IPS-20b (cell line): ENCODE measurements around the gene SULT1C2.
A peak's percentile ranks its signal among the peaks of the same experiment; 100 is the strongest.

Experiments used
- H3K27ac ChIP-seq: one replicate; pipeline ENCODE4 v1.5.1; 2013; ENCODE audit warnings: low read length
- H3K27me3 ChIP-seq: 2 replicates; pipeline ENCODE4 v1.6.1; 2013; ENCODE audit warnings: mild to moderate bottlenecking, low read length, inconsistent platforms; ENCODE audit not compliant: insufficient read depth
- H3K36me3 ChIP-seq: 2 replicates; pipeline ENCODE4 v1.6.1; 2013; ENCODE audit warnings: low read depth, mild to moderate bottlenecking, inconsistent platforms, low read length, moderate library complexity; ENCODE audit not compliant: insufficient read depth
- H3K4me1 ChIP-seq: 2 replicates; pipeline ENCODE4 v1.6.1; 2013; ENCODE audit warnings: mild to moderate bottlenecking, control low read depth, inconsistent platforms, low read length, moderate library complexity; ENCODE audit not compliant: insufficient read depth
- H3K4me3 ChIP-seq: 2 replicates; pipeline ENCODE4 v1.5.1; 2013; ENCODE audit warnings: mild to moderate bottlenecking, low read length, inconsistent platforms
- H3K9ac ChIP-seq: 2 replicates; pipeline ENCODE4 v1.6.1; 2013; ENCODE audit warnings: low read depth, mild to moderate bottlenecking, inconsistent platforms, low read length, moderate library complexity
- H3K9me3 ChIP-seq: 2 replicates; pipeline ENCODE4 v1.6.1; 2013; ENCODE audit warnings: mild to moderate bottlenecking, low read depth, low read length, inconsistent platforms; ENCODE audit not compliant: insufficient read depth

The SULT1C2 gene

DNA sequence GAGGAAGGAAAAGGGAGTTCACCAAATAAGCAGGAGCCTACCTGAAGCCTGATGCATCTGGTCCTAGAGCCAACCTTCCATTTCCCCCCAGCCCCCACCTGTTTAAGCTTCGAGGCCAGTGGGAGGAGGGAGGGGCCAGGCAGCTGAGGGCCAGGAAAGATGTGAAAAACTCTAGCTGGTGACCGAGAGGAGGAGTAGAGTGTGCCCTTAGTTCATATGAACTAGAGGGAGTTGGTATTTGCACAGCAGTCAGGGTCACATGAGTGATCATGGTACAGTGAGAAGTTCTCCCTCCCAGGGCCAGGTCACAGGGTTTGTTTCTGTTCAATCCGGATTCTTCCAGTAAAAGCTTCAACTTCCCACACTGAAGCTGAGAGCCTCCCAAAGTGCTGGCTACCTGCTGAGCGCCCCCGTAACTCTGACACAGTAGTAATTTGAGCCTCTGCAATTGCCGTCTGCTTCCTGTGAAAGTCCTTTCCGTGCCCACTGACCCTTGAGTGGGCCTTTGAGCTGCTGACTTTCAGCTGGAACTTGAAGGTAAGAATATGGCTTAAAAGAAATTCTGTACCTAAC is at the start of gene SULT1C2:
SULT1C2 (plus strand) TSS at position 362 of the 573 bp plus-strand sequence. CDS start 4,773 bp downstream, outside the sequence.
- Histone ChIP-seq H3K4me1 (peaks cover 14% of the 10 kb centered on the region; the same call in 1 of the 2 replicates), H3K36me3 (no peaks in the 10 kb centered on the region), H3K27ac (no peak within 1 kb of the TSS), H3K4me3 (peak within 1 kb of the TSS; percentile 48), H3K9ac (peak within 1 kb of the TSS; percentile 19; the same call in 1 of the 2 replicates), H3K9me3 (no peaks in the 10 kb centered on the region), H3K27me3 (no peaks in the 10 kb centered on the region)

GRCh38 chr2:108239786-108240185 is 48.9 kb upstream of the SULT1C2 start, which contains the start of gene SULT1C3:
SULT1C3 (plus strand) TSS chr2:108239968; CDS start chr2:108247195, 7,227 bp downstream.
- H3K36me3 ChIP-seq = no peaks in the 10 kb centered on the region
- H3K27me3 ChIP-seq = no peaks in the 10 kb centered on the region
- peaks cover 55% of the 10 kb centered on the region for H3K9me3 ChIP-seq
- no peak within 1 kb of the TSS for H3K9ac ChIP-seq
- H3K4me3 ChIP-seq = no peak within 1 kb of the TSS
- H3K4me1 ChIP-seq = no peaks in the 10 kb centered on the region
- H3K27ac ChIP-seq = no peak within 1 kb of the TSS

DNA sequence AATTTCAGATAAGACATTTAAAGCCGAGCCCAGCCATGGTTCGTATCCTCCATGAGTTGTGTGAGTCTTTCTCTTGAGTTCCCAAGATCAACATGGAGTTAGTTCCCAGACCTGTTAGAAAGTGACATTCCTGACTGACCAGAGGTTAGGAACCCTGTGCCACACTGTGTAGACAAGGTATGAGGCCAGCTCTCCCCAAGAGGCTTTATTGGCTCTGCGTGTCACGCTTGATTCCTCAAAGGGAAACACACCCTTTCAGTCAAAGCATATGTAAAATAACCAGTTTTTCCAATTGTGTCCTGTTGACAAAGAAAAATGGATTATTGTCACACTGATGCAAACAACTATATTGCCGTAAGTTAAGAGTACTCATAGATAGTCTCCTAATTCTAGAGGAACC is 47.7 kb upstream of the SULT1C2 start:
- Histone ChIP-seq H3K9me3 (peaks cover 53% of the 10 kb centered on the region), H3K27ac (no peak overlapping the region), H3K9ac (no peak overlapping the region), H3K27me3 (no peaks in the 10 kb centered on the region), H3K4me3 (no peak overlapping the region), H3K36me3 (no peaks in the 10 kb centered on the region), H3K4me1 (no peaks in the 10 kb centered on the region)

- Histone ChIP-seq H3K36me3 (no peaks in the 10 kb centered on the region), H3K4me1 (no peaks in the 10 kb centered on the region), H3K9ac (no peak overlapping the region), H3K4me3 (no peak overlapping the region), H3K9me3 (peaks cover 32% of the 10 kb centered on the region; the same call in 1 of the 2 replicates), H3K27me3 (no peaks in the 10 kb centered on the region), H3K27ac (no peak overlapping the region)
Observed at GRCh38 chr2:108243566-108243965, 45.1 kb upstream of the SULT1C2 start.

GRCh38 chr2:108244667-108245414 is 43.9 kb upstream of the SULT1C2 start:
- Histone ChIP-seq H3K4me3 (no peak overlapping the region), H3K27ac (no peak overlapping the region), H3K36me3 (no peaks in the 10 kb centered on the region), H3K9ac (no peak overlapping the region), H3K4me1 (no peaks in the 10 kb centered on the region), H3K27me3 (no peaks in the 10 kb centered on the region), H3K9me3 (peaks cover 26% of the 10 kb centered on the region; the same call in 1 of the 2 replicates)

- Histone ChIP-seq H3K9ac (no peak overlapping the region), H3K4me1 (no peaks in the 10 kb centered on the region), H3K27ac (no peak overlapping the region), H3K27me3 (no peaks in the 10 kb centered on the region), H3K4me3 (no peak overlapping the region), H3K36me3 (no peaks in the 10 kb centered on the region), H3K9me3 (no peaks in the 10 kb centered on the region)
Observed at GRCh38 chr2:108253106-108253505, 35.6 kb upstream of the SULT1C2 start.

- Histone ChIP-seq H3K36me3 (no peaks in the 10 kb centered on the region), H3K27ac (no peak overlapping the region), H3K9ac (no peak overlapping the region), H3K9me3 (no peaks in the 10 kb centered on the region), H3K4me1 (no peaks in the 10 kb centered on the region), H3K4me3 (no peak overlapping the region), H3K27me3 (no peaks in the 10 kb centered on the region)
Observed at GRCh38 chr2:108257757-108258331, 30.9 kb upstream of the SULT1C2 start.

GRCh38 chr2:108260773-108261172 is 27.9 kb upstream of the SULT1C2 start:
- Histone ChIP-seq H3K9ac (no peak overlapping the region), H3K36me3 (no peaks in the 10 kb centered on the region), H3K4me3 (no peak overlapping the region), H3K27me3 (no peaks in the 10 kb centered on the region), H3K4me1 (no peaks in the 10 kb centered on the region), H3K27ac (no peak overlapping the region), H3K9me3 (no peaks in the 10 kb centered on the region)

GRCh38 chr2:108262036-108262435 is 26.7 kb upstream of the SULT1C2 start:
- no peaks in the 10 kb centered on the region for H3K36me3 ChIP-seq
- H3K4me1 ChIP-seq = no peaks in the 10 kb centered on the region
- H3K4me3 ChIP-seq = no peak overlapping the region
- no peaks in the 10 kb centered on the region for H3K27me3 ChIP-seq
- no peak overlapping the region for H3K27ac ChIP-seq
- no peak overlapping the region for H3K9ac ChIP-seq
- no peaks in the 10 kb centered on the region for H3K9me3 ChIP-seq

DNA sequence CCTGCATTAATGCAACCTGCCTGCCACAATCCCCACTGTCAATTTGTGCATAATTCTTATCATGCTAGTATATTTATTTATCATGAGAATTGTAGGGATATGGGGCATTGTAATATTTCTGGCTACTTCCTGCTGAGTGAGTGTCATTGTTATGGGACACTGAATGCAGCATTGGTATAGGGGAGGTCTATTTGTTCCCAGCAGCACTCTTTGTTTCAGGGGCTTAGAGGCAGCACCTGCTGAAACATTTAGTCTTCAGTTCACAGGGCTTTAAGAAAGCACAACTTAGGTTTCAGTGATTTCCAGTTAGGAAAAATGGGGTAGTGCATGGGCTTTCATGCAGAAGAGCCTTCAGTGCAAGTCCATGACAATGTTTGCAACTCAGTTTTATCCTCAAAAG is 25.3 kb upstream of the SULT1C2 start:
- Histone ChIP-seq H3K4me3 (no peak overlapping the region), H3K27ac (no peak overlapping the region), H3K4me1 (no peaks in the 10 kb centered on the region), H3K9me3 (no peaks in the 10 kb centered on the region), H3K36me3 (no peaks in the 10 kb centered on the region), H3K9ac (no peak overlapping the region), H3K27me3 (no peaks in the 10 kb centered on the region)

DNA sequence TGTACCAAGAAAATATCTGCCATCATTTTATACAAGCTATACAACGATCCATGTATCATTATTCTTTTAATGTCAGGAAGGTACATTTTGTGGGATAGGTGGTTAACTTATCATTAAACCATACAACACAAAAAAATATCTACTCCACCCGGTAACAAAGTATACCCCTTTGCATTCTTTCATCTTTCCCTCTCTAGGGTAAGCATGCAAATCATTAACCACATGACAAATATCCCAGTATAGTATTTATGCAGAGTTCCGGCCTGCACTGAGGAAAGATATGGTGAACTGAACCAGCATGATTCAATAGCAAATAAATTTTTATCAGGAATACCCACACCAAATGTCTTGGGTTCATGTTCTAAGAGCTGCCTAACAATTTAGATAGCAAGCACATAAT is 22.5 kb upstream of the SULT1C2 start:
- Histone ChIP-seq H3K27me3 (no peaks in the 10 kb centered on the region), H3K27ac (no peak overlapping the region), H3K4me3 (no peak overlapping the region), H3K36me3 (no peaks in the 10 kb centered on the region), H3K9me3 (no peaks in the 10 kb centered on the region), H3K9ac (no peak overlapping the region), H3K4me1 (no peaks in the 10 kb centered on the region)

GRCh38 chr2:108267101-108267500 is 21.6 kb upstream of the SULT1C2 start:
- no peaks in the 10 kb centered on the region for H3K9me3 ChIP-seq
- no peaks in the 10 kb centered on the region for H3K27me3 ChIP-seq
- no peak overlapping the region for H3K9ac ChIP-seq
- no peaks in the 10 kb centered on the region for H3K4me1 ChIP-seq
- no peak overlapping the region for H3K27ac ChIP-seq
- no peaks in the 10 kb centered on the region for H3K36me3 ChIP-seq
- no peak overlapping the region for H3K4me3 ChIP-seq
